Uterus (tissue), 2 donors: ENCODE data around the gene RAD9A.

Experiments used
- CTCF ChIP-seq, 4 experiments: fragments of 200-600 bp in 2 of 4; fragments of 450-650 bp in 2 of 4; sonication (generic) in 2 of 4; IDR thresholded peaks; one replicate each; pipeline ENCODE4 v1.5.1; 2016 to 2019; ENCODE audit warnings: antibody characterized with exemption in 4 of 4, mild to moderate bottlenecking in 2 of 4, moderate library complexity in 1 of 4
- POLR2A ChIP-seq, 2 donors: fragments of 450-650 bp; IDR thresholded peaks; one replicate each; pipeline ENCODE4 v1.6.1; 2016; ENCODE audit warnings: antibody characterized with exemption in 2 of 2, mild to moderate bottlenecking in 1 of 2, moderate library complexity in 1 of 2

DNA sequence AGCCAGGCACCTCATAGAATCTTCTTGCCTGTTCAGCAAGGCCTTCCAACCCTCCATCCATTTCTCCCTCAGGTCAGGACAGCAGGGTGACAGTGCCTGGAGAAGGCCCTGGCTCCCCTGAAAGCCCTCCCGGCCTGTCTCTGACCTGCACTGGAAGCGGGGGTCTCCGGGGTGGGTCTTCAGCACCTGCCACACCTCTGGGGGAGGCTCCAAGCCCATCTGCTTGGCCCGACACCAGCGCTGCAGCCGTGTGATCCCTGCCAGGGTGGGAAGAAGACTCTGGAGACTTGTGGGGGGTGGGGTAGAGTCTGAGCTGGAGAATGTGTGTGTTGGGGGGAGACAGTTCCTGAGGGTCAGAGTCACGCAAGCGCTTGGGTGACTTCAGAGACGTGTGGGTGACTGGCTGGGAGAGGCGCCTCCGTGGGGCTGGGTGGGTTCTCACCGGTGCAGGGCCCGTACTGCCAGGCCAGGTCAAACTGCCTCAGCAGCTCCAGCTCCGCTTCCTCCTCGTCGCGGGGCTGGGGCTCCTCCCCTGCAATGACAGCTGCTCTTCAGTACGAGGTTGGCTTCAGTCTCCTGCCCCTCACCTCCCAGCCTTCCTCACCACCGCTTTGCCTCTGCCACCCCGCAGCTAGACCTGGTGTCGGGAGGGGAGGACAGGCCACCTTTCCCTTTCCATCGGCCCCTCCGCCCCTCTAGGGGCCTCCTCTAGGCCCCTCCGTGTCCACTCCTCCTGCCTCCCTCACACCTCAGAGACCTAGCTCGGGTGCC is 39.1 kb upstream of the RAD9A start:
- no peak for TF ChIP-seq CTCF (IDR thresholded peaks at IDR 0.05)
- no peak for TF ChIP-seq POLR2A (IDR thresholded peaks at IDR 0.05)
